Neural crest cell (in vitro differentiated cells): ENCODE data around the gene ARHGAP6. TPM values are rescaled to one million over a fixed set of nuclear protein-coding genes. Genes with fewer than 3 reads are reported as not detected.
"Not testable (repeated sequence)": the region's sequence is repeated elsewhere in the genome, so short reads cannot be mapped to it uniquely, and the experiment has no call there.

ENCODE experiments used
- DNase-seq: peaks from one replicate; pipeline ENCODE4 v3.0.0; 2021; ENCODE audit warnings: low read depth, mixed read lengths, low spot score
- H3K27ac Mint-ChIP-seq: one replicate; pipeline ENCODE4 v1.8.0; 2021; ENCODE audit warnings: mild to moderate bottlenecking, mixed read lengths; ENCODE audit not compliant: unreplicated experiment
- H3K27me3 Mint-ChIP-seq: 2 replicates; pipeline ENCODE4 v1.8.0; 2021; ENCODE audit warnings: low read depth, mild to moderate bottlenecking, mixed read lengths
- H3K36me3 Mint-ChIP-seq: 2 replicates; pipeline ENCODE4 v1.8.0; 2021; ENCODE audit warnings: low read depth, mild to moderate bottlenecking, mixed read lengths
- H3K4me1 Mint-ChIP-seq: 2 replicates; pipeline ENCODE4 v1.8.0; 2021; ENCODE audit warnings: mixed read lengths
- H3K4me3 Mint-ChIP-seq: one replicate; pipeline ENCODE4 v1.8.0; 2021; ENCODE audit warnings: mild to moderate bottlenecking, mixed read lengths
- H3K9me3 Mint-ChIP-seq: 2 replicates; pipeline ENCODE4 v1.8.0; 2021; ENCODE audit warnings: mixed read lengths
- total RNA-seq: library from RNA; stranded (reverse); gene quantifications from 2 replicates; pipeline ENCODE4 v1.2.1, GENCODE V29; 2021
- TF ChIP-seq, protein P1 (sequence below): fragments of 200-600 bp; sonication (generic); conservative IDR thresholded peaks from 2 replicates; pipeline ENCODE4 v1.5.0; 2021; ENCODE audit warnings: antibody characterized with exemption, mild to moderate bottlenecking

The ARHGAP6 gene
- total RNA-seq, 1 donor from 2014 or later, result 2.7 TPM

DNA sequence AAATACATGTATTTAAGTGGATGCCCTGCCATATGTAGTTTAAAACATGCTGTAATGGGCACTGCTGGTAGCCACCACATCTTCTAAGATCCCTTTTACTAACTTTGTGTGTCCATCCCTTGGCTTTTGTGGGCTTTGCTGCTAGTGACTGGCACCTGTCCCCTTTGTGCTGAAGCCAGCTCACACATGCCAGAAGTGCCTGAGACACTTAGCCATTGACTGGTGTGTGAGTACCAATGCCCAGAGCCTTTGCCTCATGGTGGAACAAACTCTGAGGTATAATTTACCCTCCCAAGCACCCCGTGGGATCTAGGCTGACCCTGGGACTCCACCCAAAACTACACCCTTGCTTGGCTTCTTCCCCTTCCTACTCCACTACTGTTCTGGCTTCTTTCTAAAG, 33.0 kb downstream of the ARHGAP6 start:
- Mint-ChIP-seq H3K4me3 (no peak overlapping the region), H3K36me3 (peaks cover 6% of the 10 kb centered on the region), H3K9me3 (peaks cover 4% of the 10 kb centered on the region), H3K27me3 (no peaks in the 10 kb centered on the region), H3K27ac (no peak overlapping the region), H3K4me1 (no peaks in the 10 kb centered on the region)
- TF ChIP-seq, protein P1, sequence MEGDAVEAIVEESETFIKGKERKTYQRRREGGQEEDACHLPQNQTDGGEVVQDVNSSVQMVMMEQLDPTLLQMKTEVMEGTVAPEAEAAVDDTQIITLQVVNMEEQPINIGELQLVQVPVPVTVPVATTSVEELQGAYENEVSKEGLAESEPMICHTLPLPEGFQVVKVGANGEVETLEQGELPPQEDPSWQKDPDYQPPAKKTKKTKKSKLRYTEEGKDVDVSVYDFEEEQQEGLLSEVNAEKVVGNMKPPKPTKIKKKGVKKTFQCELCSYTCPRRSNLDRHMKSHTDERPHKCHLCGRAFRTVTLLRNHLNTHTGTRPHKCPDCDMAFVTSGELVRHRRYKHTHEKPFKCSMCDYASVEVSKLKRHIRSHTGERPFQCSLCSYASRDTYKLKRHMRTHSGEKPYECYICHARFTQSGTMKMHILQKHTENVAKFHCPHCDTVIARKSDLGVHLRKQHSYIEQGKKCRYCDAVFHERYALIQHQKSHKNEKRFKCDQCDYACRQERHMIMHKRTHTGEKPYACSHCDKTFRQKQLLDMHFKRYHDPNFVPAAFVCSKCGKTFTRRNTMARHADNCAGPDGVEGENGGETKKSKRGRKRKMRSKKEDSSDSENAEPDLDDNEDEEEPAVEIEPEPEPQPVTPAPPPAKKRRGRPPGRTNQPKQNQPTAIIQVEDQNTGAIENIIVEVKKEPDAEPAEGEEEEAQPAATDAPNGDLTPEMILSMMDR, result no peak
- DNase-seq, result no peak

- H3K9me3 Mint-ChIP-seq, result peaks cover 8% of the 10 kb centered on the region
- H3K27me3 Mint-ChIP-seq, result no peaks in the 10 kb centered on the region
- no peak for DNase-seq
- H3K4me1 Mint-ChIP-seq, result no peaks in the 10 kb centered on the region
- peaks cover 10% of the 10 kb centered on the region for H3K36me3 Mint-ChIP-seq
- peak overlapping the region; percentile 24 for H3K27ac Mint-ChIP-seq
- no peak overlapping the region for H3K4me3 Mint-ChIP-seq
- TF ChIP-seq, protein P1, result no peak
These were observed 36.0 kb downstream of the ARHGAP6 start for GRCh38 chrX:11629593-11630211.

DNA sequence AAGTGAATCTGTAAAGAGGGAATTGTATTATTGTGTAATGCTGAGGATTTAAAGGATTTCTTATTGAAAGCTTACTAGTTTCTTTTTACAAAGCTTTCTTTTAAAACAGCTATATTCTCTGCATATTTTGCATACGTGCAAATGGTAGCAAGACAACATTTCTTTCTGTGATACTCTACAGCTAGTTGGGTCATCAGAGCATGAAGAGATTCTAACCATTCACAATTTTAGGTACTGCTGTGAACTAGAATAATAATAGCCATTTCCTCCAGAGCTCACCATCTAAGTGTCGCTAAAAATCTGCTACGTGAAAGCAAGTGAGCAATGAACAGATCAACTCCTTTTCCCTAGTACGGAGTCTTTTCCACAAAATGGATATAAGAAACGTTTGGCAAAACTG, 37.3 kb downstream of the ARHGAP6 start:
- peaks cover 10% of the 10 kb centered on the region for H3K9me3 Mint-ChIP-seq
- peaks cover 15% of the 10 kb centered on the region for H3K36me3 Mint-ChIP-seq

GRCh38 chrX:11626351-11626750, 39.4 kb downstream of the ARHGAP6 start:
- DNase-seq, result no peak
- no peak overlapping the region for H3K27ac Mint-ChIP-seq
- H3K27me3 Mint-ChIP-seq, result no peaks in the 10 kb centered on the region
- H3K4me1 Mint-ChIP-seq, result no peaks in the 10 kb centered on the region
- H3K36me3 Mint-ChIP-seq, result peaks cover 15% of the 10 kb centered on the region
- H3K9me3 Mint-ChIP-seq, result peaks cover 10% of the 10 kb centered on the region
- no peak overlapping the region for H3K4me3 Mint-ChIP-seq
- TF ChIP-seq, protein P1, result no peak

More for the DNA sequence above, 37.3 kb downstream of the ARHGAP6 start:
- H3K27me3 Mint-ChIP-seq, result no peaks in the 10 kb centered on the region
- TF ChIP-seq, protein P1, result no peak
- H3K27ac Mint-ChIP-seq, result no peak overlapping the region
- no peak for DNase-seq
- H3K4me1 Mint-ChIP-seq, result no peaks in the 10 kb centered on the region
- H3K4me3 Mint-ChIP-seq, result no peak overlapping the region

GRCh38 chrX:11619441-11619840, 46.3 kb downstream of the ARHGAP6 start:
- no peak for DNase-seq
- Mint-ChIP-seq H3K27me3 (no peaks in the 10 kb centered on the region), H3K9me3 (peaks cover 4% of the 10 kb centered on the region), H3K4me3 (no peak overlapping the region), H3K36me3 (peaks cover 5% of the 10 kb centered on the region), H3K27ac (no peak overlapping the region), H3K4me1 (no peaks in the 10 kb centered on the region)
- TF ChIP-seq, protein P1, result no peak

GRCh38 chrX:11614253-11614652, 51.5 kb downstream of the ARHGAP6 start:
- not testable (repeated sequence) for H3K4me1 Mint-ChIP-seq

More at GRCh38 chrX:11614253-11614652, 51.5 kb downstream of the ARHGAP6 start:
- not testable (repeated sequence) for H3K9me3 Mint-ChIP-seq, DNase-seq, H3K4me3 Mint-ChIP-seq, H3K27ac Mint-ChIP-seq, H3K36me3 Mint-ChIP-seq, H3K27me3 Mint-ChIP-seq
